GM12878 (cell line): ENCODE measurements around the gene PRICKLE3. TPM values are rescaled to one million over a fixed set of nuclear protein-coding genes. Genes with fewer than 3 reads are reported as not detected.

Experiments
- ATAC-seq: fragments of 200-7000 bp; cut with Tn5 transposase; 3 replicates; pipeline ENCODE4 v1.9.1; 2020; ENCODE audit warnings: mild to moderate bottlenecking, moderate library complexity
- Bru-seq: library from RNA; stranded (reverse); fragments of 400-500 nt; gene quantifications from one replicate; lab custom pipeline; 2021; lab: Mats Ljungman, UMichigan
- BruChase-seq, 2 experiments: library from RNA; stranded (reverse); fragments of 400-500 nt; gene quantifications; one replicate each; lab custom pipeline; 2021; lab: Mats Ljungman, UMichigan
- BruUV-seq: library from RNA; stranded (reverse); fragments of 400-500 nt; replicated peaks from 2 replicates; lab custom pipeline; 2021; lab: Mats Ljungman, UMichigan
- CTCF ChIA-PET: fragments of 300-600 bp; sonication (Branson Sonifier 250); formaldehyde crosslinking; extraction: SDS; loops from one replicate; lab custom pipeline; 2021; ENCODE audit warnings: inconsistent platforms; lab: Yijun Ruan, JAX
- POLR2A ChIA-PET: fragments of 350-600 bp; formaldehyde crosslinking; extraction: SDS; loops from one replicate; lab custom pipeline; 2021; ENCODE audit warnings: inconsistent platforms; lab: Charles Lee
- RAD21 ChIA-PET: fragments of 300-600 bp; sonication (Branson Sonifier 250); formaldehyde crosslinking; loops from one replicate; lab custom pipeline; 2023; ENCODE audit warnings: antibody characterized with exemption; ENCODE audit not compliant: unreplicated experiment; lab: Charles Lee
- SMC1A ChIA-PET: fragments of 300-600 bp; sonication (Branson Sonifier 250); formaldehyde crosslinking; loops from one replicate; lab custom pipeline; 2023; ENCODE audit not compliant: unreplicated experiment, uncharacterized antibody; lab: Charles Lee
- DNase-seq: peaks from one replicate; pipeline ENCODE4 v3.0.0-alpha.2; 2011; ENCODE audit warnings: low read depth, low spot score
- FAIRE-seq: peaks from 3 replicates; lab custom pipeline; 2011; peaks lifted over from hg19 to GRCh38; lab: Jason Lieb, UNC
- H2AFZ ChIP-seq: 2 replicates; pipeline ENCODE4 v1.6.0; 2011; ENCODE audit warnings: low read depth, low read length, control low read depth; ENCODE audit not compliant: control insufficient read depth
- H3K27ac ChIP-seq: 2 replicates; pipeline ENCODE4 v1.5.1; 2011; ENCODE audit warnings: control low read depth; ENCODE audit not compliant: control insufficient read depth, insufficient read depth
- H3K27me3 ChIP-seq, 2 experiments: replicated peaks in 1 of 2; 2 replicates each; pipeline versions ENCODE4 v1.6.0 to v1.6.1; 2011; ENCODE audit warnings: low read length in 1 of 2; ENCODE audit not compliant: control insufficient read depth in 2 of 2, insufficient read depth in 2 of 2
- H3K36me3 ChIP-seq, 2 experiments: 2 replicates each; pipeline ENCODE4 v1.5.1; 2011; ENCODE audit warnings: low read length in 1 of 2; ENCODE audit not compliant: control insufficient read depth in 2 of 2, insufficient read depth in 2 of 2
- H3K4me1 ChIP-seq: 2 replicates; pipeline ENCODE4 v1.6.1; 2011; ENCODE audit warnings: mild to moderate bottlenecking, low read length, moderate library complexity, mixed read lengths; ENCODE audit not compliant: control insufficient read depth, insufficient read depth
- H3K4me2 ChIP-seq: 2 replicates; pipeline ENCODE4 v1.6.0; 2011; ENCODE audit warnings: control low read depth; ENCODE audit not compliant: control insufficient read depth, insufficient read depth
- H3K4me3 ChIP-seq: fragments of 200-600 bp; sonication (generic); 2 replicates; pipeline ENCODE4 v1.5.1; 2016
- H3K79me2 ChIP-seq: 2 replicates; pipeline ENCODE4 v1.6.0; 2011; ENCODE audit warnings: low read length; ENCODE audit not compliant: control insufficient read depth, insufficient read depth
- H3K9ac ChIP-seq: 2 replicates; pipeline ENCODE4 v1.8.0; 2011; ENCODE audit warnings: low read length, control low read depth, mixed read lengths; ENCODE audit not compliant: control insufficient read depth, insufficient read depth
- H3K9me3 ChIP-seq: replicated peaks from 3 replicates; pipeline ENCODE4 v1.5.1; 2011; ENCODE audit warnings: mild to moderate bottlenecking, low read length; ENCODE audit not compliant: control insufficient read depth, insufficient read depth
- H4K20me1 ChIP-seq: 2 replicates; pipeline ENCODE4 v1.6.0; 2011; ENCODE audit not compliant: control insufficient read depth, insufficient read depth
- POLR2A ChIP-seq: IDR thresholded peaks from 2 replicates; pipeline ENCODE4 v1.6.1; 2011; ENCODE audit warnings: low read depth, mild to moderate bottlenecking, low read length
- POLR2AphosphoS5 ChIP-seq: IDR thresholded peaks from 2 replicates; pipeline ENCODE4 v1.6.1; 2011; ENCODE audit warnings: mild to moderate bottlenecking, low read length, inconsistent platforms
- TCF12 ChIP-seq: IDR thresholded peaks from 2 replicates; pipeline ENCODE4 v1.6.1; 2011; ENCODE audit warnings: low read depth, mild to moderate bottlenecking, low read length
- ZNF207 ChIP-seq: fragments of 450-650 bp; IDR thresholded peaks from 2 replicates; pipeline ENCODE4 v1.6.1; 2014; ENCODE audit warnings: antibody characterized with exemption, mild to moderate bottlenecking, borderline replicate concordance
- ZNF384 ChIP-seq: IDR thresholded peaks from 2 replicates; pipeline ENCODE4 v1.6.1; 2012; ENCODE audit warnings: low read depth, mild to moderate bottlenecking, low read length, improper control_type of control experiment, borderline replicate concordance
- WGBS: methylation state at CpG from one replicate; pipeline ENCODE4 v1.1.6; 2016; ENCODE audit warnings: low lambda C conversion rate; ENCODE audit not compliant: insufficient replicate concordance, insufficient coverage; ENCODE audit errors: missing lambda C conversion rate; 5-methylcytosine and 5-hydroxymethylcytosine counted together
- in situ Hi-C: fragments of 300-500 bp; cut with MboI; formaldehyde crosslinking; loops from 9 replicates; pipeline ENCODE4 v1.14.3; 2018; ENCODE audit warnings: mixed read lengths
- intact Hi-C: fragments of 100-400 bp; cut with micrococcal nuclease; formaldehyde crosslinking; loops from one replicate; pipeline ENCODE4 v1.14.2; 2022; ENCODE audit not compliant: unreplicated experiment
- long read RNA-seq, 2 experiments: library from polyadenylated mRNA; unstranded; transcript quantifications; one replicate each; pipeline ENCODE4 v2.0.0, GENCODE V29; 2019 to 2020
- polyA minus RNA-seq, 3 experiments: library from RNA; depleted of rRNA, polyadenylated mRNA; stranded (reverse); fragments of >200 nt; gene quantifications; 2 replicates each; pipeline ENCODE4 v1.2.3, GENCODE V29; 2011
- polyA plus RNA-seq, 11 experiments: library from polyadenylated mRNA; depleted of rRNA in 4 of 11; unstranded in 6 of 11; stranded (reverse) in 5 of 11; fragments of >200 nt; fragmentation: Nextera tagmentation in 4 of 11; fragmentation: Illumina TruSeq in 1 of 11; extraction: Ambion mirVana in 4 of 11; extraction: Trizol in 1 of 11; gene quantifications; 1 replicate in 1 of 11; 2 replicates in 10 of 11; pipeline versions ENCODE4 v1.2.1 to v1.2.3, GENCODE V29; 2011 to 2016; ENCODE audit warnings: inconsistent platforms in 2 of 11, missing spikeins in 2 of 11, low read depth in 1 of 11
- total RNA-seq, 4 experiments: library from RNA; depleted of rRNA in 3 of 4; stranded (reverse); fragments of >200 nt in 3 of 4; fragmentation: Illumina TruSeq in 1 of 4; extraction: Trizol in 1 of 4; gene quantifications; 2 replicates each; pipeline versions ENCODE4 v1.2.1 to v1.2.3, GENCODE V29; 2013 to 2021
- TF ChIP-seq, protein P1 (sequence below): fragments of 450-650 bp; IDR thresholded peaks from 2 replicates; pipeline ENCODE4 v1.6.1; 2016; ENCODE audit warnings: mild to moderate bottlenecking
- TF ChIP-seq, protein P2 (sequence below): fragments of 450-650 bp; IDR thresholded peaks from 2 replicates; pipeline ENCODE4 v1.6.1; 2017; ENCODE audit warnings: low read depth, mild to moderate bottlenecking, moderate library complexity
- TF ChIP-seq, protein P3 (sequence below): fragments of 450-650 bp; formaldehyde crosslinking; IDR thresholded peaks from 2 replicates; pipeline ENCODE4 v1.4.0; 2022; ENCODE audit warnings: mild to moderate bottlenecking, moderate library complexity

The PRICKLE3 gene, protein sequence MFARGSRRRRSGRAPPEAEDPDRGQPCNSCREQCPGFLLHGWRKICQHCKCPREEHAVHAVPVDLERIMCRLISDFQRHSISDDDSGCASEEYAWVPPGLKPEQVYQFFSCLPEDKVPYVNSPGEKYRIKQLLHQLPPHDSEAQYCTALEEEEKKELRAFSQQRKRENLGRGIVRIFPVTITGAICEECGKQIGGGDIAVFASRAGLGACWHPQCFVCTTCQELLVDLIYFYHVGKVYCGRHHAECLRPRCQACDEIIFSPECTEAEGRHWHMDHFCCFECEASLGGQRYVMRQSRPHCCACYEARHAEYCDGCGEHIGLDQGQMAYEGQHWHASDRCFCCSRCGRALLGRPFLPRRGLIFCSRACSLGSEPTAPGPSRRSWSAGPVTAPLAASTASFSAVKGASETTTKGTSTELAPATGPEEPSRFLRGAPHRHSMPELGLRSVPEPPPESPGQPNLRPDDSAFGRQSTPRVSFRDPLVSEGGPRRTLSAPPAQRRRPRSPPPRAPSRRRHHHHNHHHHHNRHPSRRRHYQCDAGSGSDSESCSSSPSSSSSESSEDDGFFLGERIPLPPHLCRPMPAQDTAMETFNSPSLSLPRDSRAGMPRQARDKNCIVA
- 25.0 and 32.7 TPM in 2 replicates for total RNA-seq (2013; cell fraction: nucleolus; rRNA removed)
- 7.0 and 12.2 TPM in 2 replicates for total RNA-seq (2014; rRNA removed)
- total RNA-seq (2014; rRNA removed; fragmentation: Illumina TruSeq; extraction: Trizol) = 3.3 and 4.9 TPM in 2 replicates
- total RNA-seq (2021) = 16.8 and 17.4 TPM in 2 replicates
- 4.8 TPM for polyA plus RNA-seq (2011; ENCODE audit: low read depth)
- polyA plus RNA-seq (2011; rRNA removed) = 2.7 and 6.4 TPM in 2 replicates
- polyA plus RNA-seq (2011; cell fraction: cytosol; rRNA removed) = 9.4 and 9.5 TPM in 2 replicates
- 28.4 and 35.8 TPM in 2 replicates for polyA plus RNA-seq (2011; cell fraction: nucleus; rRNA removed)
- 10.1 and 13.5 TPM in 2 replicates for polyA plus RNA-seq (2012)
- polyA plus RNA-seq (2014; fragmentation: Illumina TruSeq; extraction: Trizol) = 2.3 and 6.0 TPM in 2 replicates
- under 1 TPM; 0.69 to 0.88 TPM for polyA plus RNA-seq (2014; fragmentation: Nextera tagmentation; extraction: Ambion mirVana)
- 16.1 and 16.5 TPM in 2 replicates for polyA plus RNA-seq (2014; rRNA removed)
- 1 to 10 TPM; 8.7 to 9.1 TPM for polyA plus RNA-seq (2016; fragmentation: Nextera tagmentation; extraction: Ambion mirVana)
- polyA minus RNA-seq (2011; rRNA and poly(A)+ RNA removed) = 5.8 and 9.8 TPM in 2 replicates
- 6.4 and 8.0 TPM in 2 replicates for polyA minus RNA-seq (2011; cell fraction: cytosol; rRNA and poly(A)+ RNA removed)
- 8.9 and 12.0 TPM in 2 replicates for polyA minus RNA-seq (2011; cell fraction: nucleus; rRNA and poly(A)+ RNA removed)
- Bru-seq, nascent RNA = percentile 64 among the genes with signal in this experiment
- percentile 65 among the genes with signal in this experiment for BruChase-seq, experiment 1, labeled RNA remaining after a 6-hour chase
- BruChase-seq, experiment 2, labeled RNA remaining after a 2-hour chase = percentile 64 among the genes with signal in this experiment
- long read RNA-seq, experiment 1, partial matches to known transcripts = 0 of 3 reads
- long read RNA-seq, experiment 1, other reads (novel, unspliced or antisense) = 0 of 3 reads
- long read RNA-seq, experiment 2 = 0 reads

DNA sequence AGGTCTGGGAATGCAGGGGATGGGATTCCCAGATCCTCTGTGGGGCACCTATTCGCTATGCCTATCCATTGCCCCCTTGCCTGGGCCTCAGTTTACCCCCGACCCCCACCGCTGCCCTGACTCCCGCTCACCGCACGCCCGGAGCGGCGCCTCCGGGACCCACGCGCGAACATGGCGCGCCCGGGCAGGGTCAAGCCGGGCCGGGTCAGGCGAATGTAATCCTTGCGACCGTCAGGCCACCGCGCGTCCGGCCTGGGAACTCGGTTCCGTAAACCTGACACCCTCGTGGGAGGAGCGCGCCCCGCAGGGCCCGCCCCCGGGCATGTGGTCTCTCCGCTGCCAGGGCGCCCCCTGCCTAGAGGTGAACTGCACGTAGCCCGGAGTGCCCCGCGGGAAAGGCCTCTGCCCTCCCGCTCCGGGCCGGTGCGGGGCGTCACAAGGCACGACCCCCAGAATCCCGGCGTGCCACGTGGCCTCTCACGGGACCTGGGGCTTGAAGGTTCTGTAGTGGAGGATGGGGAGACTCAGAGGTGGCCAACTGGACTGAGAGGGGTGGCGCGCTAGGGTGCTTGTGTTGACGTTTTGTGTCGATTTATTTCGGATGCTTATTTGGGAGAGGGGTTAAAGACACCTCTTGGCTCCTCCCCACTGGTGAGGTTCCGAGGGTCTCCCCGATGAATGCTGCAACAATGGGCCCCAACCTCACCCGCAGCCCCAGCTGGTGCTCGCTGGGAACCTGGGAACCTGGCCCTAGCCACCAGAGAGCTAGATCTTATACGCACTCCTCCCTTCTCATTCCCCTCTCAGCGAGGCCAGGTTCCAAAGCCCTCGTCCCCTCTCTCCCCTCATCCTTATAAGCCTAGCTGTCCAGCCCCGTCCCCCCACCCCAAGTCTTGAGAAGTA lies at the start of gene PRICKLE3:
Gene PRICKLE3 (minus strand): TSS at position 249 of the 903 bp plus-strand sequence. CDS start 76 bp downstream, at position 173.
- Histone ChIP-seq H3K27me3 (no peaks in the 10 kb centered on the region), H3K27ac (peak within 1 kb of the TSS; percentile 58), H3K4me3 (peak within 1 kb of the TSS; percentile 80), H3K9ac (peak within 1 kb of the TSS; percentile 67), H3K9me3 (no peaks in the 10 kb centered on the region; the same call in 2 of the 3 replicates), H3K36me3 (peaks cover 0 to 3% of the 10 kb centered on the region in 2 experiments; a peak in 2 of 4 replicates), H4K20me1 (no peaks in the 10 kb centered on the region), H2AFZ (peak within 1 kb of the TSS; percentile 60), H3K79me2 (peaks cover 5% of the 10 kb centered on the region), H3K4me2 (peak within 1 kb of the TSS; percentile 79), H3K4me1 (peaks cover 3% of the 10 kb centered on the region; the same call in 1 of the 2 replicates)
- ChIA-PET POLR2A (interaction anchor here (0.6 to 3.0 kb wide), 4 partner anchors 14 to 143 kb away, joined by 3 to 21 read pairs (median 4); partner anchors contain the start of genes PLP2 and TFE3), CTCF (interaction anchor here (0.6 to 2.5 kb wide), 4 partner anchors 14 to 520 kb away, joined by 3 to 15 read pairs (median 3); no protein-coding TSS in a partner anchor), RAD21 (interaction anchor here (0.6 kb wide), 1 partner anchor 86 kb away, joined by 3 read pairs; no protein-coding TSS in a partner anchor), SMC1A (no interaction called here)
- no TSS peak for BruUV-seq
- intact Hi-C loops (no loop called here), in situ Hi-C loops (loop anchor here (10.0 kb wide), 1 partner anchor 382 kb away; the partner anchor contains the start of gene HDAC6)
- DNase-seq = no peak
- 41% methylated on average over 62 of the region's 62 CpGs for WGBS
- no peak for FAIRE-seq
- ATAC-seq = peak; percentile 63
- no peak for TF ChIP-seq TCF12
- TF ChIP-seq, protein P1, sequence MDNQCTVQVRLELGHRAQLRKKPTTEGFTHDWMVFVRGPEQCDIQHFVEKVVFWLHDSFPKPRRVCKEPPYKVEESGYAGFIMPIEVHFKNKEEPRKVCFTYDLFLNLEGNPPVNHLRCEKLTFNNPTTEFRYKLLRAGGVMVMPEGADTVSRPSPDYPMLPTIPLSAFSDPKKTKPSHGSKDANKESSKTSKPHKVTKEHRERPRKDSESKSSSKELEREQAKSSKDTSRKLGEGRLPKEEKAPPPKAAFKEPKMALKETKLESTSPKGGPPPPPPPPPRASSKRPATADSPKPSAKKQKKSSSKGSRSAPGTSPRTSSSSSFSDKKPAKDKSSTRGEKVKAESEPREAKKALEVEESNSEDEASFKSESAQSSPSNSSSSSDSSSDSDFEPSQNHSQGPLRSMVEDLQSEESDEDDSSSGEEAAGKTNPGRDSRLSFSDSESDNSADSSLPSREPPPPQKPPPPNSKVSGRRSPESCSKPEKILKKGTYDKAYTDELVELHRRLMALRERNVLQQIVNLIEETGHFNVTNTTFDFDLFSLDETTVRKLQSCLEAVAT = peak; percentile 97
- TF ChIP-seq, protein P2, sequence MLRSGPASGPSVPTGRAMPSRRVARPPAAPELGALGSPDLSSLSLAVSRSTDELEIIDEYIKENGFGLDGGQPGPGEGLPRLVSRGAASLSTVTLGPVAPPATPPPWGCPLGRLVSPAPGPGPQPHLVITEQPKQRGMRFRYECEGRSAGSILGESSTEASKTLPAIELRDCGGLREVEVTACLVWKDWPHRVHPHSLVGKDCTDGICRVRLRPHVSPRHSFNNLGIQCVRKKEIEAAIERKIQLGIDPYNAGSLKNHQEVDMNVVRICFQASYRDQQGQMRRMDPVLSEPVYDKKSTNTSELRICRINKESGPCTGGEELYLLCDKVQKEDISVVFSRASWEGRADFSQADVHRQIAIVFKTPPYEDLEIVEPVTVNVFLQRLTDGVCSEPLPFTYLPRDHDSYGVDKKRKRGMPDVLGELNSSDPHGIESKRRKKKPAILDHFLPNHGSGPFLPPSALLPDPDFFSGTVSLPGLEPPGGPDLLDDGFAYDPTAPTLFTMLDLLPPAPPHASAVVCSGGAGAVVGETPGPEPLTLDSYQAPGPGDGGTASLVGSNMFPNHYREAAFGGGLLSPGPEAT = no peak
- 0 out of 2 replicates have a peak, but pooled peaks have one; percentile 46 for TF ChIP-seq ZNF207
- TF ChIP-seq POLR2AphosphoS5 = 0 out of 2 replicates have a peak, but pooled peaks have one; percentile 38
- no peak for TF ChIP-seq ZNF384
- TF ChIP-seq, protein P3, sequence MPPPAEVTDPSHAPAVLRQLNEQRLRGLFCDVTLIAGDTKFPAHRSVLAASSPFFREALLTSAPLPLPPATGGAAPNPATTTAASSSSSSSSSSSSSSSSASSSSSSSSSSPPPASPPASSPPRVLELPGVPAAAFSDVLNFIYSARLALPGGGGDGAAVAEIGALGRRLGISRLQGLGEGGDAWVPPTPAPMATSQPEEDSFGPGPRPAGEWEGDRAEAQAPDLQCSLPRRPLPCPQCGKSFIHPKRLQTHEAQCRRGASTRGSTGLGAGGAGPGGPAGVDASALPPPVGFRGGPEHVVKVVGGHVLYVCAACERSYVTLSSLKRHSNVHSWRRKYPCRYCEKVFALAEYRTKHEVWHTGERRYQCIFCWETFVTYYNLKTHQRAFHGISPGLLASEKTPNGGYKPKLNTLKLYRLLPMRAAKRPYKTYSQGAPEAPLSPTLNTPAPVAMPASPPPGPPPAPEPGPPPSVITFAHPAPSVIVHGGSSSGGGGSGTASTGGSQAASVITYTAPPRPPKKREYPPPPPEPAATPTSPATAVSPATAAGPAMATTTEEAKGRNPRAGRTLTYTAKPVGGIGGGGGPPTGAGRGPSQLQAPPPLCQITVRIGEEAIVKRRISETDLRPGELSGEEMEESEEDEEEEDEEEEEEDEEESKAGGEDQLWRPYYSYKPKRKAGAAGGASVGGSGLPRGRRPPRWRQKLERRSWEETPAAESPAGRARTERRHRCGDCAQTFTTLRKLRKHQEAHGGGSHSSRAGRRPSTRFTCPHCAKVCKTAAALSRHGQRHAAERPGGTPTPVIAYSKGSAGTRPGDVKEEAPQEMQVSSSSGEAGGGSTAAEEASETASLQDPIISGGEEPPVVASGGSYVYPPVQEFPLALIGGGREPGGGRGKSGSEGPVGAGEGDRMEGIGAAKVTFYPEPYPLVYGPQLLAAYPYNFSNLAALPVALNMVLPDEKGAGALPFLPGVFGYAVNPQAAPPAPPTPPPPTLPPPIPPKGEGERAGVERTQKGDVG (CRISPR knock-in tag) = no peak
- peak; percentile 85 for TF ChIP-seq POLR2A
